HG03095 (cell line): Measurements from ENCODE around the gene JAKMIP2.
A peak's percentile ranks its signal among the peaks of the same experiment; 100 is the strongest.
"Not testable (repeated sequence)": the region's sequence is repeated elsewhere in the genome, so short reads cannot be mapped to it uniquely, and the experiment has no call there.

Experiments used
- ATAC-seq: cut with Tn5 transposase; IDR thresholded peaks from one replicate; pipeline ENCODE4 v1.9.1; 2021; ENCODE audit warnings: moderate library complexity; ENCODE audit not compliant: unreplicated experiment

JAKMIP2 gene

DNA sequence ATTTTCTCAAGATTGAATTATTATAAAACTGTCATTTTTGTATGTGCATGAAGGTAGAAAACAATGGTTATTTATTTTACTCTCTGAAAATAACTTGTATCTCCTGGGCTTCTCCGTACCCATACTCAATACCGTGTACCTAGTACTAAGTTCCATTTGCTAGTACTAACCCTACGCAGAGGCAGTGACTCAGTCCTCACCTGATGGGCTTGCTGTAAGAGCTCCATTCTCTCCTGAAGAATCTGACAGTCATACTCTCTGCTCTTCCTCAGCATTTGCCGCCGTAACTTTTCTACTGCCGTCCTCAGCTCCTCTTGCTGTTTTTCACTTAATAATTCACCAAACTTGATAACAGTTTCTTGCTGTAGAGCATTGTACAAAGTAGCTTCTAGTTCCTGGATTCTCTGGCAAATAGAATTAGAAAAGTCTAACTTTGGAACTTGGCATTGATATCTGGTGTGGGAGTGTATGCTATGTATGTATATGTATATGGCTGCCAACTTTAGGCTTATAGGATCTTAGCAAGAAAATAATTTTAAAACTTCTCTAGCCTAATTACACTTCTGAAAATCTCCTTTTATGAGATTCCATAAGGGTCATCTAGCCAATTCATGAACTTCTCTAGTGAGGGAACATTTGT, 164.7 kb downstream of the JAKMIP2 start:
- no peak for ATAC-seq

DNA sequence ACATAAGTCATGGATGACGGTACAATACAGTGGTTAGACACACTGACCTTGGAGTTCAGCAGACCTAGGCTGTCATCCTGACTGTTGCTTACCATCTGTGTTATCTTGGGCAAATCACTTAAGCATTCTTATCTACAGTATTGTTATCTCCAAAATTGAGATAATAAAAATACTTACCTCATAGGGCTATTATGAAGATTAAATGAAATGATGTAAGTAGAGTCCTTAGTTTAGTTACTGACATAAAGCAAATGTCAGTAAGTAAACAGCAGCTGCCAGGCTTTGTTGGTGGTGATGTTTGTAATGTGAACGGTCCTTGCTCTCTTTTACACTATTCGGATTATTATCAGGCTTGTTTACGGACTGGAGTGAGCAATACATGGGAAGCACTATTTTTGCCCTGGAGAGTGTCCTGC, 165.3 kb downstream of the JAKMIP2 start:
- ATAC-seq, result no peak

GRCh38 chr5:147616421-147616820, 166.1 kb downstream of the JAKMIP2 start:
- ATAC-seq, result no peak

GRCh38 chr5:147613359-147613758, 169.2 kb downstream of the JAKMIP2 start:
- no peak for ATAC-seq

- ATAC-seq, result no peak
Observed at GRCh38 chr5:147611483-147611882, 171.0 kb downstream of the JAKMIP2 start.

- no peak for ATAC-seq
Observed at GRCh38 chr5:147610798-147611197, 171.7 kb downstream of the JAKMIP2 start.

GRCh38 chr5:147601652-147602051, 180.9 kb downstream of the JAKMIP2 start:
- ATAC-seq, result no peak

- no peak for ATAC-seq
Observed at GRCh38 chr5:147591120-147591519, 191.4 kb downstream of the JAKMIP2 start.

- ATAC-seq, result no peak
Observed at GRCh38 chr5:147590096-147590495, 192.4 kb downstream of the JAKMIP2 start.

DNA sequence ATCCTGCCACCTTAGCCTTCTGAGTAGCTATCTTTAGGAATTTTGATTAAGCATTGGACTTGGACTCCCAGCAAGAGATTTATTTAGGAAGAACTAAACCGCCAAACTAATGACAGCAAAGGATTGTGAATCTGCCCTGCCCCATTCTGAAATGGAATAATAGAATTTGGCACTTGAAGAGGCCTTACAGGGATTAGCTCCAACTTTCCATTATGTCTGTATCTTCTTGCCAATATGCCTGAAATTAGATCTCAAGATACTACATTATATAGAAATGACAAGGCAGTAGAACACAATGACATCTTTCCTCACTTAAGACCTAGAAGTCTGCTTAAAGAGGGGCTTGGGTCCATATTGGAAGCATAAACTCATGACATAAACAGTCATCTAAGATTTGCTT, 195.7 kb downstream of the JAKMIP2 start:
- ATAC-seq, result no peak

- ATAC-seq, result no peak
Observed at GRCh38 chr5:147586221-147586620, 196.3 kb downstream of the JAKMIP2 start.

DNA sequence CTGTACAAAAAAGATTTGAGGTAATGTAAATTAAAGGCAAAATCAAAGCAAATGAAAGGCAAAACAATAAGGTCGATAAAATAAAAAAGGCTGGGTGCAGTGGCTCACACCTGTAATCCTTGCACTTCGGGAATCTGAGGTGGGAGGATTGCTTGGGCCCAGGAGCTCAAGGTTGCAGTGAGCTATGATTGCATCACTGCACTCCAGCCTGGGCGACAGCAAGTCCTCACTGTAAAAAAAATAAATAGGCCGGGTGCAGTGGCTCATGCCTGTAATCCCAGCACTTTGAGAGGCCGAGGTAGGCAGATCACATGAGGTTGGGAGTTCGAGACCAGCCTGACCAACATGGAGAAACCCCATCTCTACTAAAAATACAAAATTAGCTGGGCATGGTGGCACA, 200.3 kb downstream of the JAKMIP2 start:
- ATAC-seq, result not testable (repeated sequence)

- not testable (repeated sequence) for ATAC-seq
Observed at GRCh38 chr5:147580418-147580817, 202.1 kb downstream of the JAKMIP2 start.

DNA sequence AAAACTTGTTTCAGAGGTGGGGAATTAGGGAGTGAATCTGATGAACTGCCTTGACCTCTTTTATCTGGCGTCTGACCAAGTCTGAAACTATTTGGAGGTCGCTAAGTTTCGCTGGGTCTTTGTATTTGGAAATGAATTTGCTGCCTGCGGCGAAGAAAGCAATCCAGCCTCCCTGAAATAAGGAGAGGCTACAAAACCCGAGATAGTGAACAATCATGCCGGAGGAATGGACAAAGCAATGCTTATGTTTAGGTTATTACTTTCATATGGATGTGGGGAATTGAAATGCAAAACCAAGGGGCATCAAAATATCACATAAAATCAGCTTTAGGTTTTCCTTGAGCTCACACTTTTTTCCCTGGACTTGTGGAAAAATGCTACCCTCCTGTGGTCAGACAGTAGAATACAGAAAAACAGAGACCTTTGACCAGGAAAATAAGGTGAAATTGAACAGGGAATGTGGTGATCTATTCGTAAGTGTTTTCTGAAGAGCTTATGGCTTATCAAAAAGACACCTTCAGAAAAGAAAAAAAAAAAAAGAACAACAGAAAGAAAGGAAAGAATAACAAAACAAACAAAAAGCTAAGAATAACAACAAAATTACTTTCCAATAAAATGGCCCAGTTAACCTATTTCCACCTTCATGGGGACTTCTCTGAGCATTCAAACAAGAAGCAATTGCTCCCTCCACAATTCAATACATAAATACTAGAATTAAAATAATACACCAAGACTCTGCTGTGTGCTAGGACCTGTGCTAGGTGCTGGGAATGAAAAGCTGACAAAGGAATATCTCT, 204.1 kb downstream of the JAKMIP2 start:
- ATAC-seq, result no peak

DNA sequence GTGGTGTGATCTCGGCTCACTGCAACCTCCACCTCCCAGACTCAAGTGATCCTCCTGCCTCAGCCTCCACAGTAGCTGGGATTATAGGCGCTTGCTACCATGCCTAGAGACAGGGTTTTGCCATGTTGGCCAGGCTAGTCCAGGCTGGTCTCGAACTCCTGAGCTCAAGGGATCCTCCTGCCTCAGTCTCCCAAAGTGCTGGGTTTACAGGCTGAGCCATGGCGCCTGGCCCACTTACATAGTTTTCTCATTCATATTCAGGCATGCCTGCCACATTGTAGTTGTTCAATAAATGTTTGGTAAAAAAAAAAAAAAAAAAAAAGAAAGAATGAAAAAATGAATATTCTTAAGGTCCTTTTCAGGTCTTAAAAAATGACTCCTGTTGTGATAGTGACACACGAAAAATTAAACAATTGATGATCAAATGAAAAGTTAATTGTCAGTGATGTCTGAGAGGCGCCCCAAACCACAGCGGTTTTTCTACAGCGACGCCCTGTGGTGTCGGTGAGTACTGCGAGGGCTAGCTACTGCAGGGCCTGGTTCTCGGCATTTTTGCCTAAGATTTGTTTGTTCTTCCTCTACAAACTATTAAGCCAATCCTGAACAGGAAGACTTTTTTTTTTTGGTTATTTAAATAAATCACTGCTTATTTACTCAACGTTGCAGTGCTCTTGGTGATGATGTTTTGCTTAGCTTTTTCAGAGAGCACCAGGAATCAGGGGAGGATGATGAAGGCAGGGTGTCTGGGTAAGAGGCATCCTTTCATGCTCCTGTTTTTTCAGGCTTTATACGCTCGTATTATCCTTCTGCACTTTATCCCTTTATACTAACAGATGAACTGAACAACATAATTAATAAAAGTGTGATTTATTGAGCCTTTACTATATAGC, 205.6 kb downstream of the JAKMIP2 start:
- ATAC-seq, result peak; percentile 86

GRCh38 chr5:147575598-147575997, 206.9 kb downstream of the JAKMIP2 start:
- ATAC-seq, result no peak

DNA sequence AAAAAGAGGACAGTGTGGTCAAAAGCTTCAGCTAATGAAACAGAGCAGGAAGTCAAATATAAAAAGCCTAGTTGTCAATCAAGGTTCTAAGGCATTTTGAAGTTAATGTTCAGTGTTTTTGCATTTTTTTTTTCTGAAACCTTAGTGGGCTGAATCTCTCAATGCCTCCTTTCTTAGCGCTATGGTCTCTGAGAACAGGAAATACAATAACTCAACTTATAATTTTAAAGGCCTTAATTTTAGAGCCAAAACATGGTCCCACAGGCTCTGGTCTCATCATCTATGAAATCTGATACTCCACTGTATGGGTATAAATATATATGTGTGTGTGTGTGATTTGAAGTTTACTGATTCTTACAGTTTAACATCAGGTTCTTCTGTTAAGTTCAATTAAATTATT, 209.3 kb downstream of the JAKMIP2 start:
- no peak for ATAC-seq

GRCh38 chr5:147568710-147569406, 213.7 kb downstream of the JAKMIP2 start:
- ATAC-seq, result no peak

DNA sequence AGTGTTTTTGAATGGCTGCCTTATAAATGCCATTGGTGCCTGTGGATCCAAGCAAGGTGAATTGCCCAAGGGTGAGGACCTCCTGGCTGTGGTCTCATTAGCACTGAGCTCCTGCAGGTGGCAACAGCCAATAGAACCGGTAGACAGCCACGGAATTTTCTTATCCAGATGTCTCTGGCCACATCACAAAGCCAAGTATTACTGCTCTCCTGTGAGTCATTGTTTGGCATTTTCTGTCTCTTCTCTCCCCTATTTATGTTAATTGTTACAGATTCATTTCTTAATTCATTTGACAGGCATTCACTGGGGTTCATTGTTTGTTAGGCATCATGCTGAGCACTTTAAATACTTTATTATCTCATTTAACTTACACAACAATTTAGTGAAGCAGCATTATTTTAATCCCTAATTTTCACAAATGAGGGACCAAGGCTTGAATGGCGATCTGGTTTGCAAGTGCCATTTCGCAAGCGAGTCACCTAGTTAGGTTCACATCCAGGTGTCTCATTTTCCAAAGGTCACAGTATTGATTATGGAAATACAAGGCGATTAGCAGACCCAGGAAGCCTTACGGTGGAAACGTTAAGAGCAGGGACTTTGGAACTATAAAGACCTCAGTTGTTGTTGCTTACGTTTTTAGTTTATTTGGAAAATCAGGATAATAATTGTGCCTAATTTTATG, 214.5 kb downstream of the JAKMIP2 start:
- no peak for ATAC-seq

DNA sequence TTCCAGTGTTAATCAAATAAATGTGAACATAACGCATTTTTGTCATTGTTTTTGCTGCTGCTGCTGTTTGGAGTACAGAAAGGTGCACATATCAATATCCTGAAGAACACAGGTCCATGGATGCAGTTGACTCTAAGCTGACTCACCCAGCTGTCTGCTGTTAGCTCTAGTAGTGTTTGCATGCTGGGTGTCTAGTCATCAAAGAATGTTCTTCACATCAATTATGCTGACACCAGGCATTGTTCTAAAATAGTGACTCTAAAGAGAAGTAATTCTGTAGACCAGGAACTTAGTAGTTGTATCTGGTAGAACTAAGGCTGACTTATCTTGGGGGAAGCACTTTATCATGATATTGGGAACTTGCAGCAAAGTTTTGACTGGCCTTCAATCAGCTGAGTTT, 217.0 kb downstream of the JAKMIP2 start:
- no peak for ATAC-seq
